NCI-H82 (cell line): ENCODE data around the gene LRP5.
"Not testable (repeated sequence)": the region's sequence is repeated elsewhere in the genome, so short reads cannot be mapped to it uniquely, and the experiment has no call there.

ENCODE experiments used
- DNase-seq: peaks from one replicate; lab custom pipeline; 2025; lab: John Stamatoyannopoulos, UW

LRP5 gene

GRCh38 chr11:68282141-68282860, 30.1 kb upstream of the LRP5 start:
- DNase-seq = no peak

DNA sequence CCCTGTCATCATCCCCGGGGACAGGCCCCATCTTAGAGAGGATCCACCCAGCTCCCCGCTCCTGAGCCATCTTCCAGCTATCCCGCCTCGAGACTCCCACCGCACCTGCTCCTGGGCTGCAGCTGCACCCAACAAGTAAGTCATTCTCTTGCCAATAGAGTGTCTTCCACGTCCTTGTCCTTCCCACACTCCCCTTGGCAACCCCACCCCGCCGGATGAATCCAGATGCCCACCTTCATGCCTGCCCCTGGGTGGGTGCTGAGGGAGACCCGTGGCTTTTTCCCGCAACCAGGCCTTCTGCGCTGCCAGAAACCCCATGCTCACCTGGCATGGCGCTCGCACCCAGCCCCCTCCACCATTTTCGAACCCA, 29.5 kb upstream of the LRP5 start:
- DNase-seq = no peak

GRCh38 chr11:68284588-68284987, 27.8 kb upstream of the LRP5 start:
- not testable (repeated sequence) for DNase-seq

- no peak for DNase-seq
Measured at GRCh38 chr11:68287419-68287818, 25.0 kb upstream of the LRP5 start.

DNA sequence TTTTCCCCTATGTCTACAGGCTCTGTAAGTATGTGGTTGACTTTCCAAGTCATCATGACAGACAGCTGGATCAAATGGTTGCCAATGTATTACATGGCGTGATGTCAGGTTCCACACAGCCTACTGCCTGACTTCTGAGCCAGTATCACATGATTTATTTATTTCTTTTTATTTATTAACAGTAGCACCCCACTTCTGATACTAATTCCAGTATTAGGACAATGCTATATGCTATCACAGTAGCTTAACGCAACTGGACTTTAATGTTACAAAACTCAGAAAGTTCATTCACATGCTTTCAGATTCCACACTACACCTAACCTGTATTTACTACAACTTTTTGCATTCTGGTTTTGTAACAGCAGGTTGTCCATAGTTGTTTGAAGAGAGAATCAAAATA, 22.9 kb upstream of the LRP5 start:
- no peak for DNase-seq

- no peak for DNase-seq
Measured at GRCh38 chr11:68293708-68294107, 18.7 kb upstream of the LRP5 start.

GRCh38 chr11:68295271-68295670, 17.1 kb upstream of the LRP5 start:
- DNase-seq = no peak

GRCh38 chr11:68295940-68296339, 16.5 kb upstream of the LRP5 start:
- no peak for DNase-seq

DNA sequence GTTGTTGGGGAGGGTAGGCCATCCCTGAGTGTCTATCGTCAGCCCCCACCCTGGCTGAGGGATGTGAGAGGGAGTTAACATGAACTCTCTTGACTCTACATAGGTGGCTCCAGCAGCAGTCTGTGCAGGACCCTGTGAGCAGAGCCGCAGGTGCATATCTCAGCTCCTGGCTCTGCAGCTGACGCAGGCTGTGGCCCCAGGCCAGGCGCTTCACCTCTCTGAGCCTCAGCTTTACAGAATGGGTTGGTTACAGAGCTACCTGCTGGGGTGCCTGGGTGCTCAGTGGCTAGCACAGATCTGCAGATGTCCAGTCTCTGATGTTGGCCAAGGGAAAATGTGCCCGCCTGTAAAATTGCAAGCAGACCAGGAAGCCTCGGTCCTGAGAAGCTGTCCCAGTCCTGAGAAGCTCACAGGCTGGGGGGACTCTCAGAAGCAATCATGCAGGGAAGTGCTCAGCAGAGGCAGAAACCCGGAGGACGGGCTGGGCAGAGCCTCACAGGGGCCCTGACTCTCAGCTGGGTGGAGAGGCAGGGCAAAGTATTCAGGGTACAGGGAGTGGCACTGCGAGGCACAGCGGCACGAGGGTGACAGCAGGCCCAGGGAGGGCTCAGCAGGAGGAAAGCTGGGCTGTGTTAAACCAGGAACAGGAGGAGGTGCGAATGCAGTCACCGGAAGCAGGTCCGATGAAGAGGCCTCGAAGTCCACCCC, 15.9 kb upstream of the LRP5 start:
- no peak for DNase-seq

DNA sequence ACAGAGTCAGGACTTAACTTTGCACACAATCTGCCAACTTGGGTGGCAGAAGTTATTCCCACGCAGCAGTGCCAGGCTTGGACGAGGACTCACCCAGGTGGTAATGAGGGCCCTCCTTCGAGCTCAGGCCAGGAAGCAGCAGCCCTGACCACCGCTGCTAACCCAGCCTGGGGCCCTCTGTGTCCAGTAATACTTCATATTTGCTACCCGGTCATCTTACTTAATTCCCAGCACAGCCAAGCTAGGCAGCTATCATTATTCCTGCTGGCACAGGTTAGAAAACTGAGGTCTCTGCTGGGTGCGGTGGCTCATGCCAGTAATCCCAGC, 15.4 kb upstream of the LRP5 start:
- DNase-seq = no peak

GRCh38 chr11:68297494-68297811, 14.9 kb upstream of the LRP5 start:
- DNase-seq = no peak

- DNase-seq = peak; percentile 65
Measured at GRCh38 chr11:68297812-68298658, 14.4 kb upstream of the LRP5 start.

DNA sequence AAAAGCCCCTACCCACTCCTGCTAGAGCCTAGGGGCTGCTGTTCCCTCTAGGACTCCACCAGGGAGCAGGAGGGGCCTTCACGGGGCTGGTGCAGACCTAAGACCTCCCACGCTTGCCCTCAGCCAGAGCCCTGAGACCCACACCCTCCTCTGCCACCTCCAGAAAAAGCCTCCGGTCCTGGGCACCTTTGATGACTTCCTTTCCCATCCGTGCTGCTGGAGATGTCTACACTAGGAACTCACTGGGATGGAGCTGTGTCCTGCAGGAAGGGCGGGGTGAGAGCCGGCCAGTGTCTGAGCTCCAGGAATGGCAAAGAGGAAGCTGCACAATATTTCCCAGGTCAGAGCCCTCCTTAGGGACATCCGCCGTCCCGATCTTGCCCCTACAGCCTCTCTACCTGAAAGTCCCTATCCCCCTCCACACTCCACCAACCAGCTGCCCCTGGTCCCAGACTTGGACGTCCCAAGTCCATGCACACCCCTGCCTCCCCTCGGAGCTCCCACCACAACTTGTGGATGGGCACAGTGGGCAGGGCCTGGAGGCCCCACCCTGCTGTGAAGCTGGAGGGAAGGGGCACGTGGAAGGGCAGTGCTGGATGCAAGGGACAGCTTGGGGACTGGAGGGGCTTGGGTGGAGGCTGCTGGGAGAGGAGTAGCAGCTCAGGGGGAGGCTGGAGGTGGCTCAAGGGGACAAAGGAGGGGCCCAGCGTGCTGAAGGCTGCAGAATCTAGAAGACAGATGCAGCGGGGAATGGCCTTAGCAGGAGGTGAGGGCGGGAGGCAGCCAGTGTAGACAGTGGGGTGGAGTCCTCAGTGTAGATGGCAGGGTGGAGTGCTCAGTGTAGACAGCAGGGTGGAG, 13.5 kb upstream of the LRP5 start:
- no peak for DNase-seq

DNA sequence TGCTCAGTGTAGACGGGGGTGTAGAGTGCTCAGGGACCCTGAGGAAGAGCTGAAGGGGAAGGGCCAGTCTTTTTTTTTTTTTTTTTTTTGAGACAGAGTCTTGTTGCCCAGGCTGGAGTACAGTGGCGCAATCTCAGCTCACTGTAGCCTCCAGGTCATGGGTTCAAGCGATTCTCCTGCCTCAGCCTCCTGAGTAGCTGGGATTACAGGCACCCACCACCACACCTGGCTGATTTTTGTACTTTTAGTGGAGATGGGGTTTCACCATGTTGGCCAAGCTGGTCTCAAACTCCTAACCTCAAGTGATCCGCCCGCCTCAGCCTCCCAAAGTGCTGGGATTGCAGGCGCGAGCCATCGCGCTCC, 12.9 kb upstream of the LRP5 start:
- not testable (repeated sequence) for DNase-seq

GRCh38 chr11:68300076-68300830, 12.1 kb upstream of the LRP5 start:
- no peak for DNase-seq

DNA sequence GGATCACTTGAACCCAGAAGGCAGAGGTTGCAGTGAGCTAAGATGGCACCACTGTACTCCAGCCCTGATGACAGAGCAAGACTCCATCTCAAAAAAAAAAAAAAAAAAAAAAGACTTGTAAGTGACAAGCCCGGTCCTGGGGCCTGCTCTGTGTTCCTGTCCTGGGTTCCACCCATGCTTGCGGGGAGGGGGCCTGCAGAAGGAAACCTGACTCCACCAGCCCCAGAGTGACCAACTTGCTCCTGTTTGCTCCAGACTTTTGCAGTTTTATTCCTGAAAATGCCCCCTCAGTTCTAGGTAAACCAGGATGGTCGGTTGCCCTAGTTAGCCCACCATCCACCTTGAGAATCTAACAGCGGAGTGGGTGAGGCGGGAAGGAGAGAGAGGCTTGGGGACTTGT, 10.1 kb upstream of the LRP5 start:
- DNase-seq = no peak

DNA sequence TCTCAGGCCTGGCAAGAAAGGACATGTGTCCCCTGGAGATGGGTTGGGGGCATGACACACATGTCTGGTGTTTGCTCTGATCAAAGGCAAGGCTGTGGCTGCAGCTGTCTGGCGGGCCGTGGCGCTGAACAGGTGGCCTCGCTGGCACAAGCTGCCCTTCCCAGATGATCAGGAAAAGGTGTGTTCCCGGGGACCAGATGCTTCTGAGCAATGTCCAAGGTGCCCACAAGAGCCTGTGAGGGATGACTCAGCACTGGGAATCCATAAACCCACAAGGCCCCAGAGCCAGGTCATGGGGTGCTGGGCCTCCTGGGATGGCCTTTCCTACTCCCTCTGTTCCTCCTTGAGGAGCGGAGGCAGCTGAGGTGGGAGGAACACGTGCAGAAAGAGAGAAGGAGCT, 9.7 kb upstream of the LRP5 start:
- no peak for DNase-seq

DNA sequence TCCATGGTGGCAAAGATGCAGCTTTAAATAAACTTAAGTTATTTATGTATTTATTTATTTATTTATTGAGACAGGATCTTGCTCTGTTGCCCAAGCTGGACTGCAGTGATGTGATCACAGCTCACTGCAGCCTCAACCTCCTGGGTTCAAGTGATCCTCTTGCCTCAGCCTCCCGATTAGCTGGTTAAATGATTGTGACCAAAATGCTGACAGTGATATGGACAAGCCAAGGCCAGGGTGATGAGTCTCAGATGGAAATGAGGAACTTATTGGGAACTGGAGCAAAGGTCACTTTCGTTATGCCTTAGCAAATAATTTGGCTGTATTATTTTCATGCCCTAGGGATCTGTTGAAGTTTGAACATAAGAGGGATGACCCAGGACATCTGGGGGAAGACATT, 9.3 kb upstream of the LRP5 start:
- no peak for DNase-seq

GRCh38 chr11:68303982-68304780, 8.2 kb upstream of the LRP5 start:
- no peak for DNase-seq

DNA sequence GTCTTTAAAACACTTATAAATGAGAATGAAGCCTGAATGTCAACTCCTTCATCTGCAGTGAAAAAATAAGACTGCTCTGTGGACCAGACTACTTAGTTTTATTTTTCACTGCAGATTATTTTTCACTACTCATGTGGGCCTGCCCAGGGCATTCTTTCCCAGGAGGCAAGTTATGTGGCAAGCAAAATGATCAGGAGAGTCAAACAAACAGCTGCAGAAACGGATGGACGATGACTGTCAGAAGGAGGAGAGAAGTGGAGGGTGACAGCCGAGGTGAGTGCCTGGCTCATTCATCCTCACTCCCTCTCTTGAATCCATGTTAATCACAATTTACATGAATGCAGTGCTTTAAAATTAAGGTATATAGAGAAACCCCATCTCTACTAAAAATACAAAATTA, 5.8 kb upstream of the LRP5 start:
- DNase-seq = no peak

DNA sequence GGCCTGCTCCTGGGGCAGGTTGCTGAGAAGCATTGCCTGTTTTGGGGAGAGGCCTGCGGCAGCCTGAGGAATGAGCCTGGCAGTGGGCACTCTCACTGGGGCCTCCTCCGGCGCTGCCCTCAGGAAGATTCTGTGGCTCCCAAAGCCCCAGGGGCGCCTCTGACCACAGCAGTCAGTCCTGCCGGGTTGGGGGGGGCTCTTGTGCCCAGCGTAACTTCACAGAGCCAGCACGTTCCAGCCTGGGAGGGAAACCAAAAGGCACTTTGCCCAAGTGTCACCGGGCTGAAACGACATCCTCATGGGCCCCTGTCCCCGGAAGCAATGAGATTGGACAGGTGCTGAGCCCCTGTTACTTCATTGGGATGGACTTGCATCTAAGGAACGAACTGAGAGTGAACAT, 4.3 kb upstream of the LRP5 start:
- no peak for DNase-seq
